HEK293 (cell line): Measurements from ENCODE around the gene RGL2.
A peak's percentile ranks its signal among the peaks of the same experiment; 100 is the strongest.
"Not testable (repeated sequence)": the region's sequence is repeated elsewhere in the genome, so short reads cannot be mapped to it uniquely, and the experiment has no call there.

ENCODE experiments used
- CTCF ChIA-PET: fragments of 350-600 bp; formaldehyde crosslinking; extraction: SDS; loops from one replicate; lab custom pipeline; 2021; ENCODE audit warnings: antibody characterized with exemption; lab: Yijun Ruan, JAX
- POLR2A ChIA-PET: fragments of 300-600 bp; formaldehyde crosslinking; extraction: SDS; loops from one replicate; lab custom pipeline; 2020; ENCODE audit warnings: antibody characterized with exemption, inconsistent platforms; lab: Yijun Ruan, JAX
- H3K27ac ChIP-seq: fragments of 200-500 bp; sonication (Bioruptor generic); 2 replicates; pipeline ENCODE4 v1.5.1; 2014; ENCODE audit warnings: low read depth, low read length, control low read depth, inconsistent platforms; ENCODE audit errors: extremely low read depth
- H3K36me3 ChIP-seq, 2 experiments: fragments of 200-500 bp in 1 of 2; sonication (Bioruptor generic) in 1 of 2; 1 replicate in 1 of 2; 2 replicates in 1 of 2; pipeline ENCODE4 v1.5.1; 2014 to 2017; ENCODE audit warnings: inconsistent platforms in 2 of 2, low read length in 2 of 2; ENCODE audit not compliant: control insufficient read depth in 2 of 2, insufficient read depth in 1 of 2
- H3K4me1 ChIP-seq: fragments of 200-500 bp; sonication (Bioruptor generic); 2 replicates; pipeline ENCODE4 v1.5.1; 2014; ENCODE audit warnings: mild to moderate bottlenecking, low read length, inconsistent platforms; ENCODE audit not compliant: control insufficient read depth, insufficient read depth
- H3K4me3 ChIP-seq: 2 replicates; pipeline ENCODE4 v1.5.1; 2011; ENCODE audit warnings: low read depth, mild to moderate bottlenecking, control low read depth, low read length, moderate library complexity
- H3K9me3 ChIP-seq: fragments of 200-500 bp; sonication (Bioruptor generic); 2 replicates; pipeline ENCODE4 v1.5.1; 2014; ENCODE audit warnings: low read depth, low read length, inconsistent platforms; ENCODE audit not compliant: control insufficient read depth, insufficient read depth
- ATF2 ChIP-seq: fragments of 450-650 bp; formaldehyde crosslinking; IDR thresholded peaks from 2 replicates; pipeline ENCODE4 v1.5.1; 2016; ENCODE audit warnings: missing biosample characterization, missing genetic modification characterization, low read depth
- BCL6B ChIP-seq: fragments of 450-650 bp; formaldehyde crosslinking; IDR thresholded peaks from 2 replicates; pipeline ENCODE4 v1.5.1; 2017; ENCODE audit warnings: missing biosample characterization, missing genetic modification characterization
- GLIS1 ChIP-seq: fragments of 450-650 bp; formaldehyde crosslinking; IDR thresholded peaks from 2 replicates; pipeline ENCODE4 v1.5.1; 2016; ENCODE audit warnings: missing biosample characterization, missing genetic modification characterization
- MEIS1 ChIP-seq: sonication (generic); formaldehyde crosslinking; IDR thresholded peaks from 2 replicates; pipeline ENCODE4 v1.8.1; 2022; ENCODE audit warnings: missing genetic modification reagents, mild to moderate bottlenecking, borderline replicate concordance
- PRDM1 ChIP-seq: fragments of 450-650 bp; formaldehyde crosslinking; IDR thresholded peaks from 2 replicates; pipeline ENCODE4; 2016; ENCODE audit warnings: missing biosample characterization, missing genetic modification characterization
- PRDM2 ChIP-seq: fragments of 450-650 bp; formaldehyde crosslinking; IDR thresholded peaks from 2 replicates; pipeline ENCODE4 v1.5.1; 2016; ENCODE audit warnings: missing biosample characterization, missing genetic modification characterization, borderline replicate concordance
- REPIN1 ChIP-seq: fragments of 450-650 bp; formaldehyde crosslinking; IDR thresholded peaks from 2 replicates; pipeline ENCODE4 v1.5.1; 2017; ENCODE audit warnings: missing biosample characterization, missing genetic modification characterization, low read depth
- ZBTB1 ChIP-seq: fragments of 450-650 bp; formaldehyde crosslinking; IDR thresholded peaks from 2 replicates; pipeline ENCODE4 v1.5.1; 2016; ENCODE audit warnings: missing biosample characterization, missing genetic modification characterization
- ZNF132 ChIP-seq: fragments of 450-650 bp; formaldehyde crosslinking; IDR thresholded peaks from 2 replicates; pipeline ENCODE4 v1.5.1; 2017; ENCODE audit warnings: missing biosample characterization, missing genetic modification characterization, borderline replicate concordance
- ZNF266 ChIP-seq: fragments of 450-650 bp; formaldehyde crosslinking; IDR thresholded peaks from 2 replicates; pipeline ENCODE4 v1.5.1; 2016; ENCODE audit warnings: missing biosample characterization, missing genetic modification characterization, low read depth
- ZNF292 ChIP-seq: fragments of 450-650 bp; formaldehyde crosslinking; IDR thresholded peaks from 2 replicates; pipeline ENCODE4 v1.5.1; 2016; ENCODE audit warnings: low read depth, missing biosample characterization, missing genetic modification characterization, borderline replicate concordance
- ZNF311 ChIP-seq: fragments of 450-650 bp; formaldehyde crosslinking; IDR thresholded peaks from 2 replicates; pipeline ENCODE4 v1.5.1; 2017; ENCODE audit warnings: missing biosample characterization, missing genetic modification characterization, borderline replicate concordance
- ZNF324 ChIP-seq: fragments of 450-650 bp; formaldehyde crosslinking; IDR thresholded peaks from 2 replicates; pipeline ENCODE4 v1.5.1; 2016; ENCODE audit warnings: missing biosample characterization, missing genetic modification characterization
- ZNF548 ChIP-seq: fragments of 450-650 bp; formaldehyde crosslinking; IDR thresholded peaks from 2 replicates; pipeline ENCODE4 v1.5.1; 2016; ENCODE audit warnings: missing biosample characterization, missing genetic modification characterization
- ZNF600 ChIP-seq: fragments of 450-650 bp; formaldehyde crosslinking; IDR thresholded peaks from 2 replicates; pipeline ENCODE4 v1.5.1; 2016; ENCODE audit warnings: missing biosample characterization, missing genetic modification characterization
- ZNF747 ChIP-seq: fragments of 450-650 bp; formaldehyde crosslinking; IDR thresholded peaks from 2 replicates; pipeline ENCODE4 v1.5.1; 2016; ENCODE audit warnings: missing biosample characterization, missing genetic modification characterization
- ZNF791 ChIP-seq: fragments of 450-650 bp; formaldehyde crosslinking; IDR thresholded peaks from 2 replicates; pipeline ENCODE4 v1.5.1; 2016; ENCODE audit warnings: missing biosample characterization, missing genetic modification characterization
- ZSCAN5A ChIP-seq: fragments of 450-650 bp; formaldehyde crosslinking; IDR thresholded peaks from 2 replicates; pipeline ENCODE4 v1.5.1; 2016; ENCODE audit warnings: missing biosample characterization, missing genetic modification characterization

The RGL2 gene

GRCh38 chr6:33347816-33348215 is 49.1 kb upstream of the RGL2 start:
- Histone ChIP-seq H3K4me1 (peaks cover 4% of the 10 kb centered on the region), H3K9me3 (no peaks in the 10 kb centered on the region), H3K36me3 (no peaks in the 10 kb centered on the region), H3K4me3 (no peak overlapping the region), H3K27ac (no peak overlapping the region)
- CTCF ChIA-PET = interaction anchor here (0.6 to 2.0 kb wide), 7 partner anchors 17 to 239 kb away, joined by 3 to 4 read pairs (median 3); no protein-coding TSS in a partner anchor
- TF ChIP-seq BCL6B (tag by site-specific recombination) (no peak), ZNF600 (tag by site-specific recombination) (0 out of 2 replicates have a peak, but pooled peaks have one; percentile 23)
- POLR2A ChIA-PET = no interaction called here

- POLR2A ChIA-PET = interaction anchor here (1.1 kb wide), 1 partner anchor 75 kb away, joined by 3 read pairs; the partner anchor contains the start of genes RPS18 and VPS52
- not testable (repeated sequence) for H3K36me3 ChIP-seq, H3K9me3 ChIP-seq, H3K4me1 ChIP-seq, H3K4me3 ChIP-seq, H3K27ac ChIP-seq
- 0 out of 2 replicates have a peak, but pooled peaks have one; percentile 54 for TF ChIP-seq PRDM1
- CTCF ChIA-PET = interaction anchor here (0.7 to 3.3 kb wide), 3 partner anchors 16 to 79 kb away, joined by 3 to 30 read pairs (median 4); no protein-coding TSS in a partner anchor
Observed at GRCh38 chr6:33346972-33347371, 48.2 kb upstream of the RGL2 start.

GRCh38 chr6:33344701-33345697 is 46.3 kb upstream of the RGL2 start:
- Histone ChIP-seq H3K36me3 (no peaks in the 10 kb centered on the region), H3K4me1 (peaks cover 4% of the 10 kb centered on the region), H3K9me3 (no peaks in the 10 kb centered on the region), H3K4me3 (no peak overlapping the region), H3K27ac (no peak overlapping the region)
- POLR2A ChIA-PET = interaction anchor here (0.6 to 3.2 kb wide), 7 partner anchors 10 to 1481 kb away, joined by 3 to 22 read pairs (median 4); partner anchors contain the start of genes B3GALT4, RGL2, TAPBP and ZBTB22
- CTCF ChIA-PET = interaction anchor here (0.6 to 3.3 kb wide), 35 partner anchors 8 to 1684 kb away, joined by 3 to 30 read pairs (median 4); partner anchors contain the start of genes B3GALT4, RPS18, VPS52 and ZBTB22
- TF ChIP-seq ZNF791 (no peak), ZNF292 (tag by site-specific recombination) (no peak), ATF2 (no peak), GLIS1 (tag by site-specific recombination) (peak; percentile 30), ZNF311 (tag by site-specific recombination) (no peak), ZNF324 (tag by site-specific recombination) (0 out of 2 replicates have a peak, but pooled peaks have one; percentile 34), ZSCAN5A (tag by site-specific recombination) (no peak), ZNF132 (tag by site-specific recombination) (no peak), REPIN1 (tag by site-specific recombination) (no peak), MEIS1 (CRISPR knock-in tag) (no peak), ZBTB1 (tag by site-specific recombination) (no peak), ZNF266 (tag by site-specific recombination) (no peak), PRDM2 (tag by site-specific recombination) (no peak), ZNF548 (tag by site-specific recombination) (no peak), ZNF747 (no peak)
